Measurements from ENCODE around the gene GID8.

DNA sequence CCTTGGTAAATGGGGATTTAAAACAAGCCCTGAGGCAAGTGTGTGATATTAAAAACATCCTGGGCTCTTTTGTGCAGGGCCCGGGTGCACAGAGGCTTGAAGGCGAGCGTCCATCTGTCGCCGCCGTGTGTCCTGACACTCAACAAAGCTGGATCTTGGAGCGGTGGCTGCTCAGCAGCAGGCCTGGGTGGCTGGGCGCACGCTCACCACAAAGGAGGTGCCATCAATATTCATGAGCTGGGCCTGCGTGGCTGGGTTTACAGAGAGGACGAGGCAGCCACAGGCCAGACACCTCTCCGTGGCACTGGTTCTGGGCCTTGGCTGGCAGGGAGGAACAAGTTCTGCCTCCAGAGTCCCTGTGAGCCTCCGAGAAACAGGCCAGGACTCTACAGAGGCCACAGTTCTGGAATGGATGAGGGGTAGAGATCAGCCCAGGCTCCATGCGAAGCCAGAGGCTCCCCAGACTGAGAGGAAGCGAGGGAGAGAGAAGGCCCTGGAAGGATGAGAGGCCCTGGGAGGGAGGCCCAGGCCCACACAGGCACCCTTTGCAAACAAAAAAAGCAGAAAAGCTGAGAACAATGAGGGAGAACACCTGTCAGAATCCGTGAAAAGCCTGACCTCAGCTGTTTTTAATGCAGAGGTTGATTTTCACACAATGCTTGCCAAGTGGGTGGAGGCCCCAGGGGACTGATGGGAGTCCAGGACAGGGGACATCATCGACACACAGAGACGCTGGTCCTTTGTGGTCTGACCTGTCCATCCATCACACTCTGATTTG is 46.9 kb downstream of the GID8 start:
- TF ChIP-seq, protein P1, sequence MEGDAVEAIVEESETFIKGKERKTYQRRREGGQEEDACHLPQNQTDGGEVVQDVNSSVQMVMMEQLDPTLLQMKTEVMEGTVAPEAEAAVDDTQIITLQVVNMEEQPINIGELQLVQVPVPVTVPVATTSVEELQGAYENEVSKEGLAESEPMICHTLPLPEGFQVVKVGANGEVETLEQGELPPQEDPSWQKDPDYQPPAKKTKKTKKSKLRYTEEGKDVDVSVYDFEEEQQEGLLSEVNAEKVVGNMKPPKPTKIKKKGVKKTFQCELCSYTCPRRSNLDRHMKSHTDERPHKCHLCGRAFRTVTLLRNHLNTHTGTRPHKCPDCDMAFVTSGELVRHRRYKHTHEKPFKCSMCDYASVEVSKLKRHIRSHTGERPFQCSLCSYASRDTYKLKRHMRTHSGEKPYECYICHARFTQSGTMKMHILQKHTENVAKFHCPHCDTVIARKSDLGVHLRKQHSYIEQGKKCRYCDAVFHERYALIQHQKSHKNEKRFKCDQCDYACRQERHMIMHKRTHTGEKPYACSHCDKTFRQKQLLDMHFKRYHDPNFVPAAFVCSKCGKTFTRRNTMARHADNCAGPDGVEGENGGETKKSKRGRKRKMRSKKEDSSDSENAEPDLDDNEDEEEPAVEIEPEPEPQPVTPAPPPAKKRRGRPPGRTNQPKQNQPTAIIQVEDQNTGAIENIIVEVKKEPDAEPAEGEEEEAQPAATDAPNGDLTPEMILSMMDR (IDR thresholded peaks at IDR 0.05): no peak
- TF ChIP-seq POLR2A (IDR thresholded peaks at IDR 0.05) (no peak), POLR2AphosphoS5 (IDR thresholded peaks at IDR 0.05) (no peak)
